SW480 (cell line): ENCODE measurements around the gene CFAP91.
A peak's percentile ranks its signal among the peaks of the same experiment; 100 is the strongest.

ENCODE experiments used
- DNase-seq: peaks from one replicate; pipeline ENCODE4 v3.0.0-alpha.2; 2016; ENCODE audit warnings: low spot score

CFAP91 gene

GRCh38 chr3:119702530-119703527, at the start of gene CFAP91:
Gene CFAP91 (plus strand): TSS chr3:119703022. CDS start chr3:119703099, 77 bp downstream.
- no peak for DNase-seq

GRCh38 chr3:119653876-119654275, 48.9 kb upstream of the CFAP91 start:
- DNase-seq = no peak

DNA sequence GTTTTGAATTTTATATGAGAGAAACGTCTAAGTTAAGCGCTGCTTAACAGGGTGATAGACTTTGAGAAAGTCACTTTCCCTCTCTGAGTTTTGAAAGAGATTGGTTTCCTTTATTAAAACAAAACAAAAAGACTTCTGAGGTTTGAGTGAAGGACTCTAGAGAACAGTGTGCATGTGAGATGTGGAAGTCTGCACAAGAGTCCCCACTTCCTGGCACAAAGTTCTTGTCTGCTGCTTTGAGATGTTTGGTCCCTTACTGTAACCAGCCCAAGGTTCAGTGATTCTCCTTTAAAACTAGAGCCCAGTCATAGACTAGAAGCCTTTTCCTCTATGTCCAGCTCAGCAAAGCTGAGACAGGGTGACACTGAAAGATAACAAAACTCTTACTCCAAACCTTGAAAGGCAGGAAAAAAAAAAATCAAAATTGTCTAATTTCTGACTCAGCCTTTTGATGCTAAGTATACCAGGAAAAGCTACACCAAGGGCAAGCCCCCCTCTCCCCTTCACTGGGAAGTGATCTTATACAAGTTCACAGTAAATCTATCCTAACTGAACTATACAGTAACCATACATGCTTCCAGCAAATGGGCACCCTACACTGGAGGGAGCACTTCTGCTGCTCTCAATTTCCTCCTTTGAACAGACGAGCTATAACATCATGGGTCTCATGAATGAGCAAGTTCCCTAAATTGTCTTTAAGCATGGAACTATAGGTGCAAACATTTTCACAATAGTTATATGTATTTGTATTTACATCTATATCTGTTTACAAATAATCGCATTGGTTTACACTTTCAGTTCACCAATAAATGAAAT, 44.7 kb upstream of the CFAP91 start:
- DNase-seq = no peak

- no peak for DNase-seq
Measured at GRCh38 chr3:119658994-119659393, 43.8 kb upstream of the CFAP91 start.

GRCh38 chr3:119659606-119660291, 43.1 kb upstream of the CFAP91 start:
- DNase-seq = no peak

- no peak for DNase-seq
Measured at GRCh38 chr3:119660474-119661440, 42.1 kb upstream of the CFAP91 start, which contains the start of gene POPDC2. Gene POPDC2 (minus strand): TSS chr3:119660589. CDS start chr3:119660423, 166 bp downstream.

DNA sequence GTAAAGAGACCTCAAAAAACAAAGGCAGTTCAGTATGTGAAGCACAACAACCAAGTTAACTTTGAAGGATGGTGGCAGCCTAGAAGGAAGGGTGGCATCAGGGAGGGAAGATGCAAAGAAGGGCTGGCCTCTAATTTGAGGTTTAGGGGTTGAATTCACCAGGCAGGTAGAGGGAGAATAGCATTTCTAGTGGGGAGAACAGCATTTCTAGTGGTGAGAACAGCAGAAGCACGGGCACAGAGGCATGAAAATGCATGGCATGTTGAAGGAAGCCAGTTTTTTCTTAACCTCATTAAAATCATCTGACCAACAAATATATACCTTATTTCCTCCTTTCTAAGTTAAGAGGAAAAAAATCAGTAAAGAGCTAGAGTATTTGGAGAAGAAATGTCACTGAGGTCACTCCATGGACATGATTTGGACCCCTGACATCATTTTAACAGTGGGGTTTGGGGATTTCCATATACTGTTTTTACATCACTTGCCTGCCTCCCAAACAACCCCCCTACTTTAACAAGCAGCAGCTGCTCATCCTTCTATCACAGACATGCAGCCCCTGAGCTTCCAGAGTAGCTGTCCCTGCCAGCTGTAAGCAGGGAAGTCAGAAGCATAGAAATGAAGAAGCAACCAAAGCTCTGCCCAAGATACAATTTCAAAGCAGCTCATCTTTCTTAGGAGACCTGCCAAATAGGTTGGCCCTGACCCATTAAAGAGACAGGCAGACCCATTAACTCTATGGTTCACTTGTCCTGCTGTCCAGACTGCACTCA, 40.0 kb upstream of the CFAP91 start:
- DNase-seq = no peak

DNA sequence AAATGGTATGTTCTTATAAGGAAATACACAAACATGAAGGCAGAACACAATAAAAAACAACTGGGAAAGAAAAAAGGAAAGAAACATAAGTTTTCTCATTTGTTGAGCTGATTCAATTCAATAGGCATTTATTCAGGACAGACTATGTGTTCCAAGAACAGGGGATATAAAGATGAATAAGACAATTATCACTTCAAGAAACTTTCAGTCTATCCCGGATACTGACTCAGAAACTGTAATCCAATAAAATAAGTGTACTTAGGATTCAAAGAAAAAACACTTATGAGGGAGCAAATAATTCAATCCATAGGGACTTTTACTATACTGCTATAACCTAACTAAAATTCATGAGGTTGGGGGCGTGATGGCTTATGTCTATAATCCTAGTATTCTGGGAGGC, 38.9 kb upstream of the CFAP91 start:
- no peak for DNase-seq

DNA sequence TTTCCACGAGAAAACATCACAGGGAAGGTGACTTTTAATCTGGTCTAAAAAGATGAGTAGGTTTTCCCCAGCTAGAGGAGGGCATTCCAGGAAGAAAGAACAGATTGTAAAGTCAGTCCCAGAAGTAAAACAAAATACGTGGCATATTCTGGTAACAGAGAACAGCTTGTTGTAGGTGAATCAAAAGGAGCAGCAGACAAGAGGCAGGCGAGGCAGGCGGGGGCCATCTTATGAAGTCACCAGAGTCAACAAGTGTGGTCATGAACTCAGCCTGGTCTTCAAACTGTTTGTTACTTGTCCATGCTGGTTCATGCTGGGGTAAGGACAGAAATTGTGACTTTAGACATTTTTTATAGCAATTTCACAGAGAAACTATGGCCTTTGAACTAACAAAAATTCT, 38.5 kb upstream of the CFAP91 start:
- no peak for DNase-seq

DNA sequence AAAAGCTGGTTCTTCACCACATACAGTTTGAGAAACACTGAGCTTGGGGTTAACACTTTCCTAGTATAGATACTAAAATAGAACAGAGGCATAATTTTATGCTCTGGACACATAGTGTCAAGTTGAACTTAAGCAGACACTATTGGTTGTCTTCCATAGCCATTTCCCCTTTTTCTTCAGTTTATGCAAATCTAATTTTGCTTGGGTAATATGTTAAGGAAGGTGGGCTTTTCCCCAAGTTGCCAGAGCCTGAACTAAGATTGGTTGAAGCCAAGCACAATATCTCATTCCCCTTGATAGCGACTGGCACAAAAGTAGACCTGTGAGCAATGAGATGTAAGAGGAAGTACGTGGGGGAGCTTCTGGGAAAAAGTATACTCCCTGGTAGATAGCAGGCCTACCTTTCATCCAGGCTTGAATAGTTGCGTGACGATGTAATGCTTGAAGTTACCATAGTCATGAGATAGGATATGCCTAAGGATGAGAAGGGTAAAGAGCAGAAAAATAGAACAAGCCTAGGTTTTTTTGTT, 37.9 kb upstream of the CFAP91 start:
- DNase-seq = no peak

DNA sequence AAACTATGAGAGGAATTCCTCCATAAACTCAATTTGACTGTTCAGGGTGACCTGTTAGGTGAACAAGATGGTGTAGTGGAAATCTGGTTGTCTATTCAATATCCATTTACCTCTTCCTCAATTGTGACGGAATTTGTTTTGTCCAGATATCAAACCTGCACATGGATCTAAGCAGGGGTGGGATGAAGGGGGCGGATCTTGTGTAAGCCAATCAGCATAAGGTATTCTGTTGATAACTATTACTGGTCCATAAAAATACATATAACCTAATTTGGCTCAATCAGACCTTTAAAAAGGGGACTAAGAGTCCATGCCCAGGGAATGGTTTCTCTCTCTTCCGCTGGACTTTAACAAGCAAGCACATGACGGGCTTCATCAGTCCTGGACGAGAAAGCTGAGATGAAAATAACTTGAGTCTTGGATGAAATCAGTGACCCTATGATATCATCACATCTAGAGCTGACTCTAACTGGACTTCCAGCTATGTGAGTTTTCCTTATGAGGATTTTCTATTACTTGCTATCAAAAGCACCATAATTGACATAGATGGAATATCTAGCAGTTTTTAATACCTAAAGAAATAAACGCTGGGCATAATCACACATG, 36.8 kb upstream of the CFAP91 start:
- DNase-seq = no peak

GRCh38 chr3:119669906-119670570, 32.8 kb upstream of the CFAP91 start:
- DNase-seq = no peak

DNA sequence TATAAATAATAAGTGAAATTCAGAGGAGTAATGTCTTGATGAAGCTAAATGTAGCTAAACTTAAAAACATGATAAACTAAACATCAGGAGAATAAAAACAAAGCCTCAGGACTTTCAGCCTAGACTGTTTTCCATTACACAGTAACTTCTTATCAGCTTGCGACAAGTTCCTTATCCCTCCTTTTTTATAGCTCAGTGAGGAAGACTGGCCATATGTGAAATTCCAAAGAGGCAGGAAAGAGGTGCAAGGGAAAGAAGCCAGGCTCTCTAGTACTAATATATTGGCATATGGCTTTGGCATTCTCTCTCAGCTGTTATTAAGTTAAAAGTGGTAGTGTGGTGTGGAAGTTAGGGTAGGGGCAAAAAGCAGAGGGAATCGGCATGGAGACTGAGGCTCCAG, 30.0 kb upstream of the CFAP91 start:
- no peak for DNase-seq

- DNase-seq = no peak
Measured at GRCh38 chr3:119673875-119674274, 28.9 kb upstream of the CFAP91 start.

- no peak for DNase-seq
Measured at GRCh38 chr3:119675188-119675874, 27.5 kb upstream of the CFAP91 start.

GRCh38 chr3:119676020-119676419, 26.8 kb upstream of the CFAP91 start:
- DNase-seq = no peak

DNA sequence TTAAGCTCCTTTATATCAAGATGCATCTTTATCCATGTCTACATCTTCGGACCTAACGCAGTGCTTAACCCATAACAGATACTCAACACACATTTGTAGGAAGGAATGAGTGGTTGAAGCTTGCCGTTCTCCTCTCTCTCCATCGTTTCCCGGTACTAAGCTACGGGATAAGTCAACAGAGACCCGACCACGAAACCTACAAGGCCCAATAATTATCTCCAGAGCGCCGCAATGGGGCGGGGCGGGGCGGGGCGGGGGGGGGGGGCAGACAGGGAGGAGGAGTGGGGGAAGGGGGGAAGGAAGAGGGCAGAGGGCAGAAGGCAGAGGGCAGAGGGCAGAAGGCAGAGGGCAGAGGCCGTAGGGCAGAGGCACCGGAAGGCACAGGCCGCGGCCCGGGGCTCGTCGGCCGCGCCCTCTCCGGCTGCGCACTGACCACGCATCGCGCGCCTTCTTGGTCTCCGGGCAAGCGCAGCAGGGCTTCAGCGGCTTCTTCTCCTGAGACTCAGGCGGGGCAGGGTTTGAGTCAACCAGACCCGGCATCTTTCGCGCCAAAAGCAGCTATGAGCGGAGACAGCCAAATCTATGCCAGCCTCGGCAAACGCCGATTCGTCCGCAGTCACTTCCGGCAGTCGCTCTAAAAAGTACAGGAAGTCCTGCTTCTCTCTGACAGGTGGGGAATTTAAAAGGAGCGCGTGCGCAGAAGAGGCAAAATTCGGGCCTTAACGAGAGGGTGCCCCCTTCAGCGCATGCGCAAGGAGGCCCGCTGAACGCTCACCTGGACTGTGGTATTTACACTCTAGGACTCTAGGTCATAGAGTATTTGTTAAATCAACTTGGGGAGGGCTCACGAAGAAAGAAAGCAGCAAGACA, 25.8 kb upstream of the CFAP91 start, which contains the start of gene COX17:
COX17 (minus strand) TSS at position 636 of the 870 bp plus-strand sequence; CDS start at position 540, 96 bp downstream.
- DNase-seq = peak; percentile 97
